Lung (tissue), 12 donors: ENCODE results near the gene TPRN. TPM values are rescaled to one million over a fixed set of nuclear protein-coding genes. Genes with fewer than 3 reads are reported as not detected.

Source experiments
- ATAC-seq: fragments of 200-7000 bp; cut with Tn5 transposase; one replicate; pipeline ENCODE4 v1.9.1; 2020; ENCODE audit warnings: moderate number of reproducible peaks; ENCODE audit not compliant: insufficient read depth, low FRiP score
- DNase-seq, 3 donors: peaks; one replicate each; pipeline ENCODE4 v3.0.0-alpha.2; 2013 to 2017
- H3K27ac ChIP-seq, 2 donors: one replicate each; pipeline ENCODE4 v1.5.1; 2013; ENCODE audit warnings: mild to moderate bottlenecking in 2 of 2, moderate library complexity in 2 of 2, control low read depth in 1 of 2, inconsistent platforms in 1 of 2, low read depth in 1 of 2, low read length in 1 of 2
- H3K27me3 ChIP-seq, 3 donors: one replicate each; pipeline ENCODE4 v1.5.1; 2013; ENCODE audit warnings: low read length in 2 of 3; ENCODE audit not compliant: control insufficient read depth in 3 of 3, insufficient read depth in 3 of 3
- H3K36me3 ChIP-seq, 4 donors: one replicate each; pipeline ENCODE4 v1.5.1; 2013; ENCODE audit warnings: low read length in 4 of 4, mild to moderate bottlenecking in 1 of 4, moderate library complexity in 1 of 4; ENCODE audit not compliant: control insufficient read depth in 4 of 4, insufficient read depth in 4 of 4
- H3K4me1 ChIP-seq, 5 donors: one replicate each; pipeline ENCODE4 v1.5.1; 2013; ENCODE audit warnings: low read length in 5 of 5, mild to moderate bottlenecking in 2 of 5, moderate library complexity in 1 of 5; ENCODE audit not compliant: control insufficient read depth in 5 of 5, insufficient read depth in 5 of 5
- H3K4me3 ChIP-seq: one replicate; pipeline ENCODE4 v1.5.1; 2013; ENCODE audit warnings: mild to moderate bottlenecking, control low read depth, moderate library complexity
- H3K9ac ChIP-seq, 2 donors: one replicate each; pipeline ENCODE4 v1.5.1; 2013; ENCODE audit warnings: low read length in 2 of 2, control low read depth in 1 of 2; ENCODE audit not compliant: insufficient read depth in 1 of 2
- H3K9me3 ChIP-seq, 4 donors: one replicate each; pipeline ENCODE4 v1.5.1; 2013; ENCODE audit warnings: low read length in 3 of 4, mild to moderate bottlenecking in 1 of 4, moderate library complexity in 1 of 4; ENCODE audit not compliant: control insufficient read depth in 4 of 4, insufficient read depth in 3 of 4
- CTCF ChIP-seq: IDR thresholded peaks from 2 replicates; pipeline ENCODE4 v1.5.1; 2012; ENCODE audit warnings: mild to moderate bottlenecking; ENCODE audit errors: control extremely low read depth, extremely low read depth
- WGBS, 2 donors: extraction: QIAGEN DNeasy Blood & Tissue Kit; methylation state at CpG; one replicate each; pipeline ENCODE4 v1.1.7; 2013; 5-methylcytosine and 5-hydroxymethylcytosine counted together
- polyA plus RNA-seq, 2 donors: library from polyadenylated mRNA; stranded (reverse); fragments of 200-250 nt; gene quantifications; one replicate each; pipeline ENCODE4 v1.2.1, GENCODE V29; 2013
- total RNA-seq, 2 donors: library from RNA; depleted of rRNA in 1 of 2; stranded (reverse); fragments of >200 nt in 1 of 2; gene quantifications; one replicate each; pipeline ENCODE4 v1.2.1, GENCODE V29; 2014 to 2021
- donor health status: control.
- donor health status: control.
- donor health status: Bipolar disorder and iron deficiency.
- donor health status: healthy.
- donor health status: DM: yes; HTN: yes; CAD: no.

The TPRN gene
- total and polyA plus RNA-seq, 4 donors: 8.9 to 30.6 (median 15.5) TPM

- TF ChIP-seq CTCF: no peak
- ATAC-seq (no peak), DNase-seq (no peak)
- no peak overlapping the region for H3K9ac ChIP-seq
- H3K9me3 ChIP-seq: no peaks in the 10 kb centered on the region
- H3K4me1 ChIP-seq: peaks cover 0 to 21% (median 5%) of the 10 kb centered on the region in 5 donors
- WGBS, 2 donors: 8 to 10% methylated on average over 32 to 61 of the region's 61 CpGs
- H3K27me3 ChIP-seq: no peaks in the 10 kb centered on the region
- no peak overlapping the region for H3K4me3 ChIP-seq
- H3K36me3 ChIP-seq: peaks cover 0 to under 1% (median 0%) of the 10 kb centered on the region in 4 donors
- peak overlapping the region in 1 of 2 donors; percentile 15 for H3K27ac ChIP-seq
Observed at GRCh38 chr9:137221506-137222111, 21.1 kb upstream of the TPRN start.

GRCh38 chr9:137221095-137221505 lies 20.6 kb upstream of the TPRN start:
- Histone ChIP-seq H3K27me3 (no peaks in the 10 kb centered on the region), H3K9ac (no peak overlapping the region), H3K4me1 (peaks cover 0 to 21% (median 5%) of the 10 kb centered on the region in 5 donors), H3K36me3 (peaks cover 0 to 6% (median 0%) of the 10 kb centered on the region in 4 donors), H3K4me3 (no peak overlapping the region), H3K27ac (no peak overlapping the region), H3K9me3 (no peaks in the 10 kb centered on the region)
- DNase-seq (no peak), ATAC-seq (no peak)
- no peak for TF ChIP-seq CTCF
- WGBS, 2 donors: 86 to 91% methylated on average over 13 to 14 of the region's 14 CpGs

GRCh38 chr9:137220317-137221094 lies 20.0 kb upstream of the TPRN start:
- DNase-seq (no peak), ATAC-seq (no peak)
- H3K4me3 ChIP-seq: no peak overlapping the region
- peaks cover 0 to 10% (median 3%) of the 10 kb centered on the region in 4 donors for H3K36me3 ChIP-seq
- no peaks in the 10 kb centered on the region for H3K27me3 ChIP-seq
- no peak overlapping the region for H3K27ac ChIP-seq
- 92 to 94% methylated on average over 52 of the region's 52 CpGs for WGBS, 2 donors
- no peak for TF ChIP-seq CTCF
- no peaks in the 10 kb centered on the region for H3K9me3 ChIP-seq
- peaks cover 0 to 21% (median 5%) of the 10 kb centered on the region in 5 donors for H3K4me1 ChIP-seq
- no peak overlapping the region for H3K9ac ChIP-seq
